GM21360 (cell line): ENCODE data around the gene CNKSR1.

Source experiments
- ATAC-seq: cut with Tn5 transposase; IDR thresholded peaks from one replicate; pipeline ENCODE4 v1.9.1; 2021; ENCODE audit warnings: mild to moderate bottlenecking, moderate library complexity; ENCODE audit not compliant: unreplicated experiment

The CNKSR1 gene, protein sequence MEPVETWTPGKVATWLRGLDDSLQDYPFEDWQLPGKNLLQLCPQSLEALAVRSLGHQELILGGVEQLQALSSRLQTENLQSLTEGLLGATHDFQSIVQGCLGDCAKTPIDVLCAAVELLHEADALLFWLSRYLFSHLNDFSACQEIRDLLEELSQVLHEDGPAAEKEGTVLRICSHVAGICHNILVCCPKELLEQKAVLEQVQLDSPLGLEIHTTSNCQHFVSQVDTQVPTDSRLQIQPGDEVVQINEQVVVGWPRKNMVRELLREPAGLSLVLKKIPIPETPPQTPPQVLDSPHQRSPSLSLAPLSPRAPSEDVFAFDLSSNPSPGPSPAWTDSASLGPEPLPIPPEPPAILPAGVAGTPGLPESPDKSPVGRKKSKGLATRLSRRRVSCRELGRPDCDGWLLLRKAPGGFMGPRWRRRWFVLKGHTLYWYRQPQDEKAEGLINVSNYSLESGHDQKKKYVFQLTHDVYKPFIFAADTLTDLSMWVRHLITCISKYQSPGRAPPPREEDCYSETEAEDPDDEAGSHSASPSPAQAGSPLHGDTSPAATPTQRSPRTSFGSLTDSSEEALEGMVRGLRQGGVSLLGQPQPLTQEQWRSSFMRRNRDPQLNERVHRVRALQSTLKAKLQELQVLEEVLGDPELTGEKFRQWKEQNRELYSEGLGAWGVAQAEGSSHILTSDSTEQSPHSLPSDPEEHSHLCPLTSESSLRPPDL

DNA sequence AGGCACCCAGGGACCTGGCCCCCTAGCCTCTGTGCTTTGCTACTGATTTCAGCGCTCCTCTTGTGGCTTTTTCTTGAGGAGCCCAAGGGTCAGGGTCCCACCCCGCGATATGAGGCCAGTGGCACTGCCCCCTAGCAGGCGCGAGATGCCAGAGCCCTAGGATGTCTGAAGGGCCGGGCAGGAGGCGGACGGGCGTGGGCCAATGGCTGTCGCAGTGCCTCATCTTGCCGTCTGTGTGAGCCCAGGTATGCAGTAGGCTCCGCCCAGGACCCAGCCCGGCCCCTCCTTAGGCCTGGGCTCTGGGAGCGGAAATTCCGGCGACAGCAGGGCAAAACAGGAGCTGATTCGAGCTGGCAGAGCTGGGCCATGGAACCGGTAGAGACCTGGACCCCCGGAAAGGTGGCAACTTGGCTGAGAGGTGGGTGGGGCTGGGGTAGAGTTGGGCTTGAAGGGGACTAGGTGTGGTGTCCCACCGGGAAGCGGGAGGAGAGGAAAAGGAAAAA lies at the start of gene CNKSR1:
TSS of gene CNKSR1 (plus strand) at position 310 of the 503 bp plus-strand sequence. CDS start at position 367, 57 bp downstream.
- no peak for ATAC-seq

DNA sequence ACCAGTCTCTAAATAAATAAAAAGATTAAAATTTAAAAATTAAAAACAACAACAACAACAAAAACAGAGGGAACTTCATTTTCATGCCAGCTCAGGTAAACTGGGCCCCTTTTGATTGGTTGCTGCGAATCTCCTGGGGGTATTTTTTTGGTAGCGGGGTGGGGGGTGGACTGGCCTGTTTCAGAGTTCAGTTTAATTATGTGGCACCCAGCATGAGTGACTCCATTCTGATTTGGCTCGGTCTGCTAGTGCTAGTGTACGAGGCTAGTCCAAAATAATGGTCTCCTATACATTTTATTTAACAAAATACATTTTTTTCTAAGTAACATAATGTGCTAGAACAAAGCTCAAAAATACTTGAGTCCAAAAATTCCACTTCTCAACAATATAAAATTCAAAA lies 47.5 kb upstream of the CNKSR1 start:
- no peak for ATAC-seq

DNA sequence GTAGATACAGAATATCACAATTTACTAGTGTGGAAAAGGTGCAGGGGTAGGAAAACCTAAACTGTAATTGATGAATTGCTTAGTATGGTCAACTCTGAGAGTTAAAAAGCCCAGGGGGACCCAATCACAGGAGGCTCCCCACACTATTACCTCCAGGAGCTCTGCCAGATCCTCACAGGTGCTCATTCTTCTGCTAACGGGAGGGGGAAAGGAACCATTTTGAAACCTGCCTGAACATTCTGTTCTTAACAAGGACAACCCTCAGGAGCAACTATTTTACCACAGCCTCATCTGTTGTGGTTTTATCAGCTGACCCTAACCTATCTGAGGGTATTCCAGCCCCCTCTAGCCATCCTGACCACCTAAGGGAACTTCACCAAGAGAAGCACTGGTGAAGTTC lies 46.6 kb upstream of the CNKSR1 start:
- no peak for ATAC-seq

DNA sequence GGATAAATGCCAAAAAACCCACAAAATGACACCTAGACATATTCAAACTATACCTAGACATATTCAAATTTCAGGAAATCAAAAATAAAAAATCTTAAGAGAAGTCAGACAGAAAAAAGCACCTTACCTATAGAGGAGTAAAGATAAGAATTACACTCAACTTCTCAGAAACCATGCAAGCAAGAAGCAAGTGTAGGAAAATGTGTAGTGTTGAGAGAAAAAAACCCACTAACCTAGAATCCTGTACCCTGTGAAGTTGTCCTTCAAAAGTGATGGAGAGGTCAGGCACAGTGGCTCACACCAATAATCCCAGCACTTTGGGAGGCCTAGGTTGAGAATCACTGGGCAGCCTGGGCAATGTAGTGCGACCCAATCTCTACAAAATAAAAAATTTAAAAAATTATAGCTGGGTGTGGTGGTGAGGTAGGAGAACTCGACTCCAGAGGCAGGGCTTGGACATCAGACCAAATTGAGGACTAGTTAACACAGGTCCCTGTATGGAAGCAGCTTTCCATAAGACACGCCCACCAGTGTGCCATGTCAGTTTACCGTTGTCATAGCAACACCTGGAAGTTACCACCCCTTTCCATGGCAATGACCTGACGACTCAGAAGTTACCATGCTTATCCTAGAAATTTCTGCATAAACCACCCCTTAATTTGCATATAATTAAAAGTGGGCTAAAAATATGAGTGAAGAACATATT lies 45.0 kb upstream of the CNKSR1 start:
- no peak for ATAC-seq

DNA sequence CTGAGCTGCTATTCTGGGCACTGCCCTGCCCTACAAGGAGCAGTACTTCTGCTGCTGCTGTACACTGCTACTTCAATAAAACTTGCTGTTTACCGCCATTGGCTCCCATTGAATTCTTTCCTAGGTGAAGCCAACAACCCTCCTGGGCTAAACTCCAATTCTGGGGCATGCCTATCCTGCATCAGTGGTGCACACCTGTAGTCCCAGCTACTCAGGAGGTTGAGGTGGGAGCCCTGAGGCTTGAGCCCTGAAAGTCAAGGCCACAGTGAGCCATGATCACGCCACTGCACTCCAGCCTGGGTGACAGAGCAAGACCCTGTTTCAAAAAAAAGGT lies 44.5 kb upstream of the CNKSR1 start:
- no peak for ATAC-seq

DNA sequence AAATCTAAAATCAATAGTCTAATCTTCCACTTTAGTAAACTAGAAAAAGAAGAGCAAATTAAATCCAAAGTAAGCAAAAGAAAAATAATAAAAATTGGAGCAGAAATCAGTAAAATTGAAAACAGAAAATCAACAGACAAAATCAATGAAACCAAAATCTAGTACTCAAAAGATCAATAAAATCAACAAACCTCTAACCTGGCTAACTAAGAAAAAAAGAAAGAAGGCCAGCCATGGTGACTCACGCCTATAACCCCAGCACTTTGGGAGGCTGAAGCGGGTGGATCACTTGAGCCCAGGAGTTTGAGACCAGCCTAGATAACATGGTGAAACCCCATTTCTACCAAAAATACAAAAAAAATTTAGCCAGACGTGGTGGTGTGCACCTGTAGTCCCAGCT lies 42.8 kb upstream of the CNKSR1 start:
- ATAC-seq = no peak

DNA sequence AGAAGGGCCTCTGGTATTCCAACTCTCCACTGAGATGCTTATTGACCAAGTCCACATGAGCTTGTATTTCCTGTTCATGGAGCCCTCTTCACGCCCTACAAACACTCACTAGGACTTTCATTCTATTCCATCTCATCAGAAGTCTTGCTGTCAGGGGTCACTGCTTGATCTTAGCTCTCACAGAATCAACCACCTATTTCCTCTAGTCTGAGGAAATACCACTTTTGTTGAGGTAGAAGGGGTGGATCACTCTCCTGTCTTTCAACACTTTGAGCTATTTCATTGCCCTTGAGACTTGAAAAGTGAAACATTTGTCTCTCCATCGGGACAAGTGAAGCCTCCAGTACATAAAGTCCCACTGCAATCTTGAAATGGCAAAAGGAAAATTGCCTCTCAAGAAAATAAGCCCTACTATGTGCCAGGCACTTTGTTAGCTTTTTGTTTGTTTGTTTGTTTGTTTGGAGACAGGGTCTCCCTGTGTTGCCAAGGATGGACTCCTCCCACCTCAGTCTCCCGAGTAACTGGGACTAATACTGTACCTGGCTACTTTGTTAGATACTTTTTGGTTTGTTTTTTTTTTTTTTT lies 38.2 kb upstream of the CNKSR1 start:
- no peak for ATAC-seq

DNA sequence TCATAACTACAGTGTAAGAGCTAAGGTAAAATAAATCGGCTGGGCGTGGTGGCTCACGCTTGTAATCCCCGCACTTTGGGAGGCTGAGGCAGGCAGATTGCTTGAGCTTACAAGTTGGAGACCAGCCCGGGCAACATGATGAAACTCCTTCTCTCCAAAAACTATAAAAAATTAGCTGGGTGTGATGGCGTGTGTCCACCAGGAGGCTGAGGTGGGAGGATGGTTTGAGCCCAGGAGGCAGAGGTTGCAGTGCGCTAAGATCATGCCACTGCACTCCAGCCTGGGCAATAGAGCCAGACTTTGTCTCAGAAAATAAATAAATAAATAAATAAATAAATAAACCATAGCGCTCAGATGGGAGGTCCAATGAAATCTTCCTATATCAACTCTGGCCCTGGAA lies 35.1 kb upstream of the CNKSR1 start:
- no peak for ATAC-seq

DNA sequence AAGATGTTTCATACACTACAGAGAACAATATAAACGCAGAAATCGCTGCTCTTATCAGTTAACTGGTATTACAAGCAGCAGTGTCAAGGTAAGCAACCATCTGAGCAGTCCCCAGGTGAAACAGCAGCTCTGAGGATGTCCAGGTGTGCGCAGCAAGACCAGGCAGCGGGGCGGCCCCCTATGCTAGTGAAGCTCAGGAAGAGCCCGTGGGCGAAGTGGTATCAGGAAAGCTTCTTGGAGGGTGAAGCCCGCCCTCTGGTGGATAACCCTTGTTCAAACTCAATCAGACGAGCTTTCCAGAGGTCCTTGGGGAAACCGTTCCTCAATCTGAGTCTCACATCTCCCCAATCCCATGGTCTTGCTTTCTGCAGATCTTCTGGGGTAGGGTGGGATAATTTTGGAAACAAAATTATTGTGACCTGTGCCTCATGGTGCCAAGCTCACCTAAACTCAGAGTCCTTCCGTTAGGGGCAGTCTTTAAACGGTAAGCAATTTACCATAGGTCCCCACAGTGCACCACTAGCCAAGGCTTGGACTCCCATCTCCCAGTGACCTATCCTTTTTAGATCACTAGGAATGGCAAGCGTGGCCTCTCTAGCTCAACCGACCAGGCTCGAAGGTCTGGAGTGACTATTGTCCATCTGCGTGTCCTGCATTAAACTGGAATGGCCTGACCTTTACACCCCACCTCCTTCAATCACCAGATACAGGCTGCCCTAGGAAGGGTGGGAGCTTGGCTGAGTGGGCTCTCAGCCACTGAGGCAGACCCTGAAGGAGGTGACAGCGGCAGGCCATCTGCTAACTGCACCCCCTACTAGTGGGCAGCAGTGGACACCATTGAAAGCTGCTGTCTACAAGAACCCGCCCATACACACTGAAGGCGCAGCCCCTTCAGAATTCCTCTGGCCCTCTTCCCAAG lies 32.0 kb upstream of the CNKSR1 start:
- ATAC-seq = no peak

DNA sequence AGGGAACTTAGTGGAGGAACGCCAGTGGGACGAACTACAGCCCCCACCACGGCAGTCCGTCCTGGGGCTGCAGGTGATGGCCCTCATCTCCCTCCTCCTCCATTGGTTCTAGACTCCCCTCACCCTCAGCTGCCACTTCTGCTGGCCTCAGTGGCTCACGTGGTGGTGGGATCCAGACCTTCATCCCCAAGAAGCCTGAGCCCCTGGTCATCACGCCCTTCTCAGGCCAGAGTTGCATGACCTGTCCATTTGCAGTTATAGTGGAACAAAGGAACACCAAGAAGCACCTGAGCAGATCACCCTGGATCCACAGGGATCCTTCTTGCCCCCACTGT lies 31.4 kb upstream of the CNKSR1 start:
- ATAC-seq = no peak

DNA sequence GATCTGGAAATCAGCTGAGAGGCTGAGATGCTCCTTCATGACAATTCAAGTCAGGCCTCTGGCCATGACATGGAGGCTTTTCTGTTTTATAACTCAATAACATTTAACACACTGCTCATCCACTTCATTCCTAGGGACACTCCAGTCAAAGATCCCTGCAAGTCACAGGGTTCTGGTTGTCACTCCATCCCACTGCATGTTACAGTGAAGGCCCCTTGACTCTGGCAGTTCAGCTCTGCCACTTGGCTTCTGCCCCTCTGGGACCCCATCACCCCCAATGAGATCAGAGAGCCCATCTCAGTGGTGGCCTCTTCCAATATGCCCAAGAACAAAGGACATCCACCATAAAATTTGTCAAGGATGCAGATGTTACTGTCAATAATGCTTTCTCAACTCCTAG lies 28.4 kb upstream of the CNKSR1 start:
- ATAC-seq = no peak

DNA sequence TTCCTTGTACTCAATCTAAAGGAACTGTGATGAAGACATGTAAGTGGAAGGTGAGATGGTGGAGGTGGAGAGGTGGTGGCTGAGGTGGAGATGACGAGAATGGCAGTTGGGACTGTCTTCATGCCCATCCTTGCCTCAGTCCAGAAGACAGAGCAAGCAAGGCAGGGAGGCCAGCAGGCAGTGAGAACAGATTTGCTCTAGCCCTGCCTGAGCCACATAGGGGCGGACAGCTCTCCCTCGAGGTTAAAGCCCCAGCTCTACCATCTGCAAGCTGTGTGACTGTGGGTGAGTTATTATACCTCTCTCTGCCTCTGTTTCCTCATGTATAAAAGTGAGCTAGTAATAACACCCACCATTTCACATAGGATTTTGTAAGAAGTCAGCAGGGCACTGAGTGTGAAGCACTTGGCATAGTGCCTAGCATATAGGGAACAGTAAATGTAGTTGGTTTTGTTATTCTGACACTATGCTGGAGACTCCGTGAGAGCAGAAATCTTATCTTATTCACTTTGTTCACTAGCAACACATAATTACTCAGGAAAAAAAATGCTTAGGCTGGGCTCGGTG lies 23.2 kb upstream of the CNKSR1 start:
- no peak for ATAC-seq

DNA sequence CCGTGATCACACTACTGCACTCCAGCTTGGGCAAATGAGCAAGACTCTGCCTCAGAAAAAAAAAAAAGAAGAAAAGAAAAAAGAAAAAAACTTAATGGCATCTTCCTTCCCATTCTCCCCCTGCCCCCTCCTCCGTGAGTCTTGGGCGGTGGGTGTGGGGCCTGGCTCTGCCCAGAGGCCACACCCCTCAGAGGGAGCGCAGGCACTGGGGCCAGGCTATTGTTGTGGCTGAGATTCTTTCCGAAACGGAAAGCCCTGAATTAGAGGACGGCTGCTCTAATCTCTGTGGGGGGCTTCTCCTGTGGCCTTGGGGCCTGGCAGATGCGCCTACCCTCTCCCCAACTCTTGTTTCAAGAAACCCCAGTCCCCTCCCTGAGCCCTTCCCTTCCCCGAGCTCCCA lies 22.5 kb upstream of the CNKSR1 start:
- ATAC-seq = no peak

DNA sequence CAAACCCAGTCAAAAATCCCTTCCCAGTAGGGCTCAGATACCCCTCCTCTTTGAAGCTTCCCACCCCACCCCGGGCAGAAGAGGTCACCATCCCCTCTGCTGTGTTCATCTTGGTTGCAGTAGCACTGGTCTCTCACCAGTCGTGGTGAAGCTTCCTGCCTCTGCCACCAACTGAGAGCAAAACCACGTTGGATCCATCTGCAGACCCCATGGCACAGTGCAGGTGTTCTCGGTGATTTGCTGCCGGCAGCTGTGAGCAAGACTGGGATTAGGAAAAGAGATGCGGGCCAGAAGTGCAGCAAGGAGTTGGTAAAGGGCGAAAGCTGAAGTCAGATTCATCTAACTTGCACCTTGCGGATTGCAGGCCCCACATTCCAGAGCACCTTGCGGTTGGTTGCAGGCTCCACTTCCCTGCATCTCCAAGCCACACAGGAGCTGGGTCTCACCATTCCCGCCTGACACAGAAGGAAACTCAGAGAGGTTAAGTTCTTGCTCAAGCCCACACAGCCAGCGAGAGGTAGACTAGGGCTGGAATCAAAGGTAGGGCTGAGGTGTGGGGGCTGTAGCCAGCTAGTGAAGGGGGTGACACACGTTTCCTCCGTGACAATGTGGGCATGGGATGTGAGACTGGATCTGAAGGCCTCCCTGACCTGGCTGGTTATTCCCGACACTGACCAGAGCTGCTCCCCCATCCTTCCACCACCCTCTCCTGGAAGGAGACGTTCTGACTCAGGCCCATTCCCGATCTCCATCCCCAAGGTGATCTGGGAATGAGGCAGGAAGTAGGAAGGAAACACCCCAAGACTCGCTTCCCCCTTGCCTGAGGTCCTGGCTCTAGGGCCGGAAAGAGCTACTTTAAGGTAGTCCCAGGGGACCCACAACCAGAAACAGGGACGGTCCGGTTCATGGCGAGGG lies 21.7 kb upstream of the CNKSR1 start:
- no peak for ATAC-seq

DNA sequence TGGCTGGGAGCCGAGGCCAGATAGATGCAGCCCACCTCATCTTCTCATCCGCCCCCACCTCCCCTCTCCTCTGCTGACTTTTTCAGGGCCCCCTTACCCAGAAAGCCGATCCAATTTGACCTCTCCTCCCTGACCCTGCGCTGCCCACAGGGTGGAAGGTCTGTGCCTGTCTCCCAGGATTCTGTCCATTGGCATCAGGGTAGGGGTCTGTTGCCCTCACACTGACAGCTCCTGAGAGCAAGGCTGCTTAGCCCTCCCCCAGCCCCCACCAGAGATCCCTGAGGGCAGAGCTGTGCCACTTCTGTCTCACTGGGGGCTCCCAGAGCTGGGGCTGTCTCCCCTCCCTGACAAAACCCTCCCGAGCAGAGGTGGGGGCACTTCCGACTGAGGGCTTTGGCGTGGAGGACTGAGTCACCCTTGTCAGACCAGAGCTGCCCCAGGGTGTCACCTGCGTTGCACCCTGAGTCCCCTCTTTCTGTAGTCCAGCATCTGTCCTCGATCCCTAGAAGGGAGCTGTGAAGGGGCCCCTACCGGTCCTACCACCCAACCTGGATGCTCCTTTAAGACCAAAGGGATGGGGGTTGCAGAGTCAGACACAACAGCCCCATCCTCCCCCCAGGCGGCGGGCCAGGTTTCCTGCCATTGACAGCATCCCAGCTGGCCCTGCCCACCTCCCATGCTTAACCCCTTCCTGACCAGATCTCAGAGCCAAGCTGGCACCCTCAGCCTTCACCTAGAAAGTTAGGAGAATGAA lies 20.8 kb upstream of the CNKSR1 start:
- no peak for ATAC-seq

DNA sequence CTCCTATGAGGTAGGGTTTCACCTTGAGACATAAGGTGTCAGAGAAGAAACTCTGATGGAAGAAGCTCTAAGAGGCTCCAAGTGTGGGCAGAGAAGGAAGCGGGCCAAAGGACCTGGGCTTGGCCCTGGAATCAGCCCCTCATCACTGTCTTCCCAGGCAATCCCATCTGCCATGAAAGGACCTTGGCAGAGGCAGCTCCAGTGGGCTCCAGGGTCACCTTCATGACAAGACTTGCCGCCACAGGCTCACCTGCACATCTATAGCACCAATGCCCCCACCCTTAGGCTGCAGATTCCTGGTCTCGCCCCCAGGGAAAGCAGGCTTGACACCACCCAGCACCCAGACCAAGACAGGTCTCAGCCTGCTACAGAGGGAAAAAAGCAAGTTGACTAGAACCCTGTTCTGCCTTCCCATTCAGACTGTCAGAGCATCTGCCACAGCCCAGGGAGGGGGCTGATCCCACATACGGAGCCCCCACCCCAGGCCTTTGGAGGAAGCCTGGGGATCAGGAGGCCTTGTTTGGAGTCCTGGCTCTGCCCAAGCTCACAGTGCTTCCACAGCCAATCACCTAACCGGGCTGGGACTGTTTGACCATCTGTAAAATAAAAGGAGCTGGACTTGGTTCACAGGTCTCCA lies 18.9 kb upstream of the CNKSR1 start:
- ATAC-seq = no peak

DNA sequence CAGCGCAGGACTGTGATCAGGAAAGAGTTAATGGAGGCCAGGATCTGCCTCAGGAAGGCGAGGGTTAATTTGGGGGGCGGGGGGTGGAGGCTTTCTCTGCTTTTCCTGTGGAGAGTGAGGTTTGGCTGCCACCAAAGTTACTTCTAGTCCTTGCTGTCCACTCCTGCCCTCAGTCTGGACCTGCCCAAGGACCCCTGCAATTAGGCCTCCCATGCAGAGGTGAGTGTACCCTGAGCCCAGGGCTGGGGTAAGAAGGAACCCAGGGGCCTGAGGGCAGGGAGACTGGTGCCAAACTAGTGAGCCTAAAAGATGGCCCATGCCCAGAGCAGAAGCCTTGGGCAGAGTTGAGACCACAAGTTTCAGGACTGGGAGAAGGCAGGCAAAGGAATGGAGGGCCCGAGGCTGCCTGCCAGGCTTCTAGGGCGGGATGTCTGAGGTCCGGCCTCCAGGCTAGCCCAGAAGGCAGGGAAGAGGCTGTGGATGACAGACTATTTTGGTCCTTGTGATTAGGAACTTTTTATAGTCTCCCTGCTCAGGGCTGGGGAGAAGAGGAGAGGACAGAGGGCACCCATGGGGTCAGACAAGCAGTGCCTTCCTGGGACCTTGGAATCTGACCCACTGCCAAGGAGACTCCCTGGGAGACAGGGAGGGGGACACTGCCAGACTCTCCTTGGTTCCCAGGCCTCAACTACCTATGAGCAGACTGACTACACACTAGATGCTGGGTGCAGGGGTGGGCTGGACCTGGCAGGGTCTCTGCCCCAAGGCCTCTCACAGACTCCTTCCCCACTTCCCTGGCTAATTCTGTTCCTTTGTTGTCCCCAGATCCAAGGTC lies 18.2 kb upstream of the CNKSR1 start, which contains the start of gene FAM110D:
TSS of gene FAM110D (plus strand) at position 172 of the 835 bp plus-strand sequence. CDS start 2,213 bp downstream, outside the sequence.
- ATAC-seq = no peak
